ENCODE results near the gene WDR26.

- no peak for TF ChIP-seq CTCF (IDR thresholded peaks at IDR 0.05)
- TF ChIP-seq POLR2A (IDR thresholded peaks at IDR 0.05): no peak
Measured at GRCh38 chr1:224448453-224449017, 13.9 kb upstream of the WDR26 start.

Data from breast epithelium (tissue), 3 donors.